GM12891 (cell line): ENCODE measurements around the gene MTCL1. TPM values are rescaled to one million over a fixed set of nuclear protein-coding genes. Genes with fewer than 3 reads are reported as not detected.

Experiments
- DNase-seq: peaks from one replicate; pipeline ENCODE4 v3.0.0; 2011; ENCODE audit warnings: low spot score; ENCODE audit not compliant: insufficient read length
- FAIRE-seq: peaks from 2 replicates; lab custom pipeline; 2011; peaks lifted over from hg19 to GRCh38; lab: Jason Lieb, UNC
- PAX5 ChIP-seq: IDR thresholded peaks from 2 replicates; pipeline ENCODE4 v1.6.1; 2011; ENCODE audit warnings: low read length, moderate library complexity, mild to moderate bottlenecking; ENCODE audit not compliant: insufficient read depth, severe bottlenecking
- POLR2A ChIP-seq: IDR thresholded peaks from 2 replicates; pipeline ENCODE4 v1.6.1; 2011; ENCODE audit warnings: low read depth, low read length, control low read depth
- POLR2AphosphoS5 ChIP-seq: IDR thresholded peaks from 2 replicates; pipeline ENCODE4 v1.6.1; 2011; ENCODE audit warnings: low read depth, low read length, control low read depth
- POU2F2 ChIP-seq: IDR thresholded peaks from 2 replicates; pipeline ENCODE4 v1.6.1; 2011; ENCODE audit warnings: low read depth, mild to moderate bottlenecking, control low read depth, low read length, moderate library complexity
- SPI1 ChIP-seq: IDR thresholded peaks from 2 replicates; pipeline ENCODE4 v1.6.1; 2011; ENCODE audit warnings: low read depth, low read length, control low read depth
- TAF1 ChIP-seq: IDR thresholded peaks from 2 replicates; pipeline ENCODE4 v1.6.1; 2011; ENCODE audit warnings: low read depth, low read length, control low read depth
- polyA plus RNA-seq: library from polyadenylated mRNA; unstranded; fragments of >200 nt; gene quantifications from one replicate; pipeline ENCODE4 v1.2.1, GENCODE V29; 2012; ENCODE audit warnings: low read depth, missing spikeins, inconsistent platforms; ENCODE audit not compliant: missing spikeins

MTCL1 gene
- 0.21 TPM for polyA plus RNA-seq

DNA sequence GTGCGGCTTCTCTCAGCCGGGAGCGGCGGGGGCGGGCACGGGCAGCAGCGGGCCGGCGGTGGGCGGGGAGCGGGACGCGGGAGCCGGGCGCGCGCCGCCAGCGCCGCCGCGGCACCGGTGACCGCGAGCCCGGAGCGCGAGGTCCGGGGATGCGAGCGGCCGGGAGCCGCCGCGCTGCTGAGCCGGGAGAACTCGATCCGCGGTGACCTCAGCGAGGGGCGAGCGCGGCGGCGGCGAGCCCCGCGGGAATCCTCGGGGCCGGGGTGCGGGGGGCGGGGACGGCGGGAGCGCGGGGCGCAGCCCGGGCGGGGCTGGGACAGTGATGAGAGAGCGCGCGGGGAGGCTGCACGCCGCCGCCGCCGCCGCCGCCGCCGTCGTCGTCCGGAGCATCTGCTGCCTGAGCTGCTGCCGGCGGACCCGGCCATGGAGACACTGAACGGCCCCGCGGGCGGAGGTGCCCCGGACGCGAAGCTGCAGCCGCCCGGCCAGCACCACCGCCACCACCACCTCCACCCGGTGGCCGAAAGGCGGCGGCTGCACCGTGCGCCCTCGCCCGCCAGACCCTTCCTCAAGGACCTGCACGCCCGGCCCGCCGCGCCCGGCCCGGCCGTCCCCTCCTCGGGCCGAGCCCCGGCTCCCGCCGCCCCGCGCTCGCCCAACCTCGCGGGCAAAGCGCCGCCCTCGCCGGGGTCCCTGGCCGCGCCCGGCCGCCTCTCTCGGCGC lies at the start of gene MTCL1:
Gene MTCL1 (plus strand): TSS at position 319 of the 723 bp plus-strand sequence. CDS start 105 bp downstream, at position 424.
- FAIRE-seq (peak; percentile 16), DNase-seq (peak; percentile 65)
- TF ChIP-seq POLR2A: no peak
- no peak for TF ChIP-seq PAX5
- TF ChIP-seq TAF1: no peak
- TF ChIP-seq POLR2AphosphoS5: no peak
- TF ChIP-seq SPI1: no peak
- no peak for TF ChIP-seq POU2F2

DNA sequence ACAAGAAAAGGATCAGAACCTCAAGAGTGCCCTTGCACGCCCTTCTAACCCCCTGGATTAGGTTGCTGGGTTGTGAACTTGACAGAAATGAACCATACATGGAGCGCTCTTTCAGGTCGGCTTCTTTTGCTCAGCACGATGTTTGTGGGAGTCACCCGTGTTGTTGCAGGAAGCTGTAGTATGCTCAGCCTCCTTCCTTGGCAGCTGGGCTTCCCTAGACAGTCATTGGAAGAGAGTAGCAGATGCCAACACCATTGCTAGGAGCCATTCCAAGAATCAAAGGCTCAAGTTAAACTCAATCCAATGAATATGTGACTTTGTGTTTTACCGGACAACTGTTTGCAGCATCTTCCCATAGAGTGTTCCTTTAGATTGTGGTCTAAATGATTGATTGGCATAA lies 49.1 kb upstream of the MTCL1 start:
- DNase-seq: no peak
- no peak for FAIRE-seq
- TF ChIP-seq SPI1 (no peak), POLR2A (no peak), POU2F2 (no peak), POLR2AphosphoS5 (no peak), TAF1 (no peak), PAX5 (no peak)

DNA sequence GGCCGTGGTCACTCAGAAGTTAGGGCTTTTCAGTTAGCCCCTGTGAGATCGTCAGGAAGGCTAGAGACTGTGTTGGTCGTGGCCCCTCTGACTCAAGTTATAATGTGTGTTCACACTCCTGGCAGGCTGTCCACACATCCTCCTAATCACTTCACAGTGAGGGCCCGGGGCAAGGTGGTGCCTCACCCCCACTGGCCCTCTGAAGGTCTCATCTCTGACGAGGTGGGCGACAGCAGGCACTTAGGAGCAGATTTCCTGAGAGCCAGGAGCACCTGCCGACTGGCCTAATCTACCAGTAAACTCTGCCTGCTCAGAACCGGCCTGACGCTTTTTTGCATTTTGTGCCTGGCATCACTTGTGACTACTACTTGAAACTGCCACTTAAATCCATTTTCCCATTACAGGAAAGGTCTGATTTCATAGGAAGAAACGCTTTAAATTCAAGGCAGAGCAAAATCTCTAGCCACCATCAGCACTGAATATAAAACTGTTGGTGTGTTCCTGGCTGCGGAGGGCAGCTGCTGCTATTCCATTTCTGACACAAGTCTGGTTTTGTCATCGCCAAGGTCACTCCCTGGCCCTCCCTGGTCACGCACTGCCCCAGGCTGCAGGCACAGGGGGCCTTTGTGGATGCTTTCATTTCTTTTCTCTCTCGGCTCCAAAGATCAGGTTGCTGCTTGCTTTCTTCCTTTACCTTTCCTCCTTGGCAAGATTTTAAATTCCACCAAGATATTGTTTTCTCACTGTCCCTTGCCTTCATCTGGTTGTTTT lies 48.1 kb upstream of the MTCL1 start:
- TF ChIP-seq TAF1 (no peak), POU2F2 (no peak), POLR2A (no peak), POLR2AphosphoS5 (no peak), SPI1 (no peak), PAX5 (no peak)
- no peak for FAIRE-seq
- DNase-seq: no peak

DNA sequence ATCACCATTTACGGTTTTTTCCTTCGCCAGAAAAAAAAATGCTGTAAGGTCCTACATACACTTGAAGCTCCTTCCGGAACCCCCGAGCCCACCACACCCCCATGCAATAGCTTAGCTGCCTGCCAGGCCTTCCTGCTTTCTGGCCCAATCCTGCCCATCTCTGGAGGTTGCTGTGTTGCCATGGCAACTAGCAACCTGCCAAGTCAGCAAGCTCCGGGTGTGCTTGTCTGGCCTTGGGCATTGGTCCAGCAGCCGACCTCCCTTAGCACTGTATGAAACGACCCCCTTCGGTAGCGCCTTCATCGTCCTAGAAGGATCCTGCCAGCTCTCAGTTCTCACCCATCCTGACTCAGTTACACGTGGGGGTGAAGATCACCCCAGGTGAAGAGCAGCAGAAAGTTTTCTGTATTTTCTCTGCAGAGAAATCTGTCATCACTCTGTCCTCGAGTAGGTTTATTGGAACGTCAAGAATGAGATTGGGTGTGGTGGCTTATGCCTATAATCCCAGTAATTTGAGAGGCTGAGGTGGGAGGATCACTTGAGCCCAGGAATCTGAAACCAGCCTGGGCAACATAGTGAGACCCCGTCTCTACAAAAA lies 47.4 kb upstream of the MTCL1 start:
- FAIRE-seq: no peak
- DNase-seq: no peak
- TF ChIP-seq SPI1 (no peak), PAX5 (no peak), POLR2A (no peak), POLR2AphosphoS5 (no peak), TAF1 (no peak), POU2F2 (no peak)

DNA sequence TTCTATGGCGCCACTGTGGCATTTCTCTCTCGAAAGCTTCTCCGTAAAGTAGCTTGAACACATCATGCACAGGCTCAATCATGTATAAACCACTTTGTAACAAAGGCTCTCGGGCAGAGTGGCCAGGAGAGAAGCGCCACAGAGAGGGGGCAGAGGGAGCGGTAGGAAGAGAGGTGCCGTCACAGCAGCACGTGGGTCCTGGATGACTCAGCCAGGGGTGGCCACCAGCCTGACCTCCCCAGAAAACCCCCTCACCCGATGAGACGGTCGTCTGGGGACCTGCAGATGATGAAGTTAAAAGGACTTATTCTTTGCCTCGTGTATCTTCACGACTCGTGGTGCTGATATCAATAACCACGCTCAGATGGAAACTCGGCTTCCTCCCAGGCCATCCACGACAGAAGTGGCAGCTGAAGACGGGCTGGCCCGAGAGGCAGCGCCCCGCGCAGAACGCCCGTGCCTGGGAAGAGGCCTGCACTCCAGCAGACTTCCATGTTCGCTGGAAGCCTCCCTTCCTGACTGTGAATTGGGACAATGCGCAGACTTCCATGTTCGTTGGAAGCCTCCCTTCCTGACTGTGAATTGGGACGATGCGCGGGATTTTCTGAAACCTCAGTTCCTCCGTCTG lies 46.4 kb upstream of the MTCL1 start:
- TF ChIP-seq PAX5 (no peak), SPI1 (no peak), POLR2AphosphoS5 (no peak), POLR2A (no peak), POU2F2 (no peak), TAF1 (no peak)
- no peak for DNase-seq
- FAIRE-seq: no peak

DNA sequence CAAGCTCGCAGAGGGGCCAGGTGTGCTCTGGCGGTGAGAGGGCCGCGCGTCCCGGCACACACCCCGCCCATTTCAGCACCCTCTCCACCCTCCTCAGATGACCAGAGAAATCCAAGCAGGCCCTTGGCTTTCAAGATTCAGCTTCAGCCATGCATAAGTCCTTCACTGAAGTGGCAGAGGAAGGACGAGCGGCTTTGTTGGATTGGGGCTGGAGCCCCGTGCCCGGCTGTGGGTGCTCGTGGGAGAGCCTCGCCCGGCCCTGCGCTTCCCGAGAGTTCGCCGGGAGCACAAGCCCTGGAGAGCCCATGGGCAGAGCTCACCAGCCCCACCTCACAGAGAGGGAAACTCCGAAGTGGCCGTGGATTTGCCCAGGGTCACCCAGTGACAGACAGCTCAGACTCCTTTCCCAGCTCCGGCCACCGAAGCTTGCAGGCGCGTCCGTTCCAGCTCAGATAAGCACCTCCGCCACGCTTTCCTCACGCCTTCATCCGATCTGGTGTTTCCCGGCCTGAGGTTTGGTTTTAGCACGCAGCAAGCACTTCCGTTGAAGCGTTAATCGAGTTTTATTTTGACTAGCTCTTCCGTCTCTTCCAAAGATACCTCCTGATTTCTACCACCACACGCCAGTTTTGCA lies 45.6 kb upstream of the MTCL1 start:
- TF ChIP-seq POU2F2 (no peak), POLR2A (no peak), PAX5 (no peak), TAF1 (no peak), SPI1 (no peak), POLR2AphosphoS5 (no peak)
- no peak for FAIRE-seq

DNA sequence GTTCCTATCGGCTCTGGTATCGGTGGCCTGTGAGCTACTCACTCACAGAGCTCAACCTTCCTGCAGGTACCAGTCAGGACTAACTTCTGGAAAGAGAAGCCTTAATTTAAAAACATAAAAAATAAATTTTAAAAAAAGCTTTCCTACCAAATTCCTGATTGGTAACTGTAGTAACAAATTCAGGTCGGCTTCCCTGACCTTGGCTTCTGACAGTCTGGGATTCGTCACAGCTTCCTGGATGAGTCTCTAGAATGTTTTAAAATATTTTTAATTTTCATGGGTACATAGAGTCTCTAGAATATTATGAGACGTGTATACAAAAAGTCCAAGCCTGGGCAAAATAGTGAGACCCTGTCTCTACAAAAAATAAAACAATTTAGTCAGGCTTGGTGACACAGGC lies 45.0 kb upstream of the MTCL1 start:
- FAIRE-seq (no peak), DNase-seq (no peak)
- TF ChIP-seq POLR2AphosphoS5: no peak
- no peak for TF ChIP-seq SPI1
- no peak for TF ChIP-seq POLR2A
- TF ChIP-seq POU2F2: no peak
- no peak for TF ChIP-seq TAF1
- TF ChIP-seq PAX5: no peak

More for the DNA sequence above, 45.6 kb upstream of the MTCL1 start:
- DNase-seq: no peak
